Caco-2 (cell line): ENCODE measurements around the gene ADAMTSL2. TPM values are rescaled to one million over a fixed set of nuclear protein-coding genes. Genes with fewer than 3 reads are reported as not detected.
A peak's percentile ranks its signal among the peaks of the same experiment; 100 is the strongest.

Source experiments
- Bru-seq: library from RNA; stranded (reverse); fragments of 400-500 nt; gene quantifications from one replicate; lab custom pipeline; 2021; lab: Mats Ljungman, UMichigan
- BruChase-seq, 2 experiments: library from RNA; stranded (reverse); fragments of 400-500 nt; gene quantifications; one replicate each; lab custom pipeline; 2021; lab: Mats Ljungman, UMichigan
- BruUV-seq: library from RNA; stranded (reverse); fragments of 400-500 nt; replicated peaks from 2 replicates; lab custom pipeline; 2021; lab: Mats Ljungman, UMichigan
- CTCF ChIA-PET: fragments of 300-600 bp; sonication (Branson Sonifier 250); formaldehyde crosslinking; loops from one replicate; lab custom pipeline; 2022; ENCODE audit warnings: antibody characterized with exemption; lab: Charles Lee
- POLR2A ChIA-PET: fragments of 300-600 bp; sonication (Branson Sonifier 250); formaldehyde crosslinking; loops from one replicate; lab custom pipeline; 2022; ENCODE audit warnings: antibody characterized with exemption; lab: Charles Lee
- DNase-seq, 2 experiments: peaks; one replicate each; pipeline versions ENCODE4 v3.0.0 to v3.0.0-alpha.2; 2020 to 2022
- H3K27me3 ChIP-seq: replicated peaks from 2 replicates; pipeline ENCODE4 v1.6.0; 2011; ENCODE audit warnings: low read length; ENCODE audit not compliant: control insufficient read depth, insufficient read depth
- H3K36me3 ChIP-seq: 2 replicates; pipeline ENCODE4 v1.5.1; 2011; ENCODE audit warnings: low read length; ENCODE audit not compliant: control insufficient read depth, insufficient read depth
- H3K4me1 ChIP-seq: fragments of 250-450 bp; sonication (Bioruptor Pico); 2 replicates; pipeline ENCODE4 v1.5.1; 2020; ENCODE audit warnings: mild to moderate bottlenecking
- H3K4me3 ChIP-seq: 2 replicates; pipeline ENCODE4 v1.5.1; 2011; ENCODE audit warnings: low read depth, mild to moderate bottlenecking, control low read depth, low read length
- H3K9me3 ChIP-seq: fragments of 250-450 bp; sonication (Bioruptor Pico); 2 replicates; pipeline ENCODE4 v1.5.1; 2020; ENCODE audit warnings: mild to moderate bottlenecking, moderate library complexity
- H3K27ac Mint-ChIP-seq: one replicate; pipeline ENCODE4 v1.8.0; 2022; ENCODE audit warnings: mixed read lengths; ENCODE audit not compliant: unreplicated experiment
- H3K27me3 Mint-ChIP-seq: one replicate; pipeline ENCODE4 v1.8.0; 2022; ENCODE audit warnings: mixed read lengths; ENCODE audit not compliant: insufficient read depth, unreplicated experiment
- H3K36me3 Mint-ChIP-seq: one replicate; pipeline ENCODE4 v1.8.0; 2022; ENCODE audit warnings: mild to moderate bottlenecking, mixed read lengths; ENCODE audit not compliant: insufficient read depth, unreplicated experiment
- H3K4me1 Mint-ChIP-seq: one replicate; pipeline ENCODE4 v1.8.0; 2022; ENCODE audit warnings: low read depth, mixed read lengths; ENCODE audit not compliant: unreplicated experiment
- H3K4me3 Mint-ChIP-seq: one replicate; pipeline ENCODE4 v1.8.0; 2022; ENCODE audit warnings: mild to moderate bottlenecking, moderate library complexity, mixed read lengths; ENCODE audit not compliant: unreplicated experiment
- H3K9me3 Mint-ChIP-seq: one replicate; pipeline ENCODE4 v1.8.0; 2022; ENCODE audit warnings: mixed read lengths; ENCODE audit not compliant: unreplicated experiment
- intact Hi-C: fragments of 100-400 bp; cut with micrococcal nuclease; formaldehyde crosslinking; loops from one replicate; pipeline ENCODE4 v1.10.0; 2022; ENCODE audit not compliant: unreplicated experiment
- long read RNA-seq: library from polyadenylated mRNA; stranded (forward); transcript quantifications from one replicate; pipeline ENCODE4 v2.0.0, GENCODE V29; 2022
- total RNA-seq: library from RNA; stranded (reverse); gene quantifications from 2 replicates; pipeline ENCODE4 v1.2.3, GENCODE V29; 2022
- TF ChIP-seq, protein P1 (sequence below), 2 experiments: fragments of 200-600 bp in 1 of 2; IDR thresholded peaks; 1 replicate in 1 of 2; 2 replicates in 1 of 2; pipeline versions ENCODE4 v1.5.1 to v1.8.0; 2011 to 2022; ENCODE audit warnings: antibody characterized with exemption in 1 of 2, control low read depth in 1 of 2, inconsistent platforms in 1 of 2, low read depth in 1 of 2, low read length in 1 of 2, mild to moderate bottlenecking in 1 of 2, moderate library complexity in 1 of 2; ENCODE audit not compliant: insufficient read depth in 1 of 2, severe bottlenecking in 1 of 2, unreplicated experiment in 1 of 2

Gene ADAMTSL2
- 0.46 and 0.68 TPM in 2 replicates for total RNA-seq
- percentile 13 among the genes with signal in this experiment for Bru-seq, nascent RNA
- BruChase-seq, experiment 1, labeled RNA remaining after a 2-hour chase: percentile 15 among the genes with signal in this experiment
- BruChase-seq, experiment 2, labeled RNA remaining after a 6-hour chase: percentile 15 among the genes with signal in this experiment
- long read RNA-seq: 0 reads

DNA sequence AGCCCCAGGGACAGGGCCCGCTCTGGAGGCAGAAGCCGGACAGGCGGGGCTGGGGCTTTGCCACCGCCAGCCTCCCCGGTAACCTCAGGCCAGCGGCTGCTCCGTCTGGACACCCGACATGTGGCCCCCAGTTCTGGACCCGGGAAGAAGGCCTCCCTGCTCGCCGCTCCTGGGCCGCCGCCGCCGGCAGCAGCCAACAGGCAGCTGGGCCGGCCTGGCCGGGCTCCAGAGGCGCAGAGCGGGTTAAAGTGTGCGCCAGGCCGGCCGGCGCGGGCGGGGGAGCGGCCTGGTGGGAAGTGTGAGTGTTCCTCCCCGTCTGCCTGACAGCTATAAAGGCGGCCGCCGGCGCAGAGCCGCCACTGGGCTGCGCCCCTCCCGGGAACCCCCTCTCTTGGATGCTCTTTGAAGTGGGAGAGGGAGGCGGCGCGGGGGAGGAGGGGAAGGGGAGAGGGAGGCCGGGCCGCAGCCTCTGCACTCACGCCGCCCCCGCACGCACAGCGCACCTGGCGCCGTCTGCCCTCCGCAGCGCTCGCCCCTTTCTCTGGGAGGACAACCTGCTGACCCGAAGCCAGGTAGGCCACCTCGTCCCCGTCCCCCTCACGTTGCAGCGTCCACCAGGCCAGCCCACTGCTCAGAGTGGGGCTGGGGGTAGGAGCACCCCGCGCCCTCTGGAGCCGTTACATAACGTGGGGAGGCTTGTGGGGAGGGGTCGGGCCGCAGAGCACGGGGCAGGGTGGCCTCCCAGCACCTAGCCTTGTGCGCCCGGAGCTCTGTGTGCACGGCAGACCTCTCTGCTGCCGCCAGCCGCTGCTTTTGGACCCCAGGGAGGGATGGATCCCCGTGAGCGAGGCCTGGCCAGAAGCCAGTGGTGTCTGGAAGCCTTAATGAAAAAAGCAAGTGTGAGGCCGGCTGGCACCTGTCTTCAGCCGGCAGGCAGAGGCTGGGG lies at the start of gene ADAMTSL2:
TSS of gene ADAMTSL2 (plus strand) at position 359 of the 946 bp plus-strand sequence. CDS start 2,009 bp downstream, outside the sequence.
- no peaks in the 10 kb centered on the region for H3K4me1 Mint-ChIP-seq
- Histone ChIP-seq H3K4me3 (peak within 1 kb of the TSS; percentile 20), H3K36me3 (no peaks in the 10 kb centered on the region), H3K4me1 (peaks cover 5% of the 10 kb centered on the region; the same call in 1 of the 2 replicates), H3K9me3 (no peaks in the 10 kb centered on the region), H3K27me3 (no peaks in the 10 kb centered on the region)
- H3K27ac Mint-ChIP-seq: no peak within 1 kb of the TSS
- H3K27me3 Mint-ChIP-seq: no peaks in the 10 kb centered on the region
- peak in 1 of 2 experiments; percentile 37 for DNase-seq
- ChIA-PET CTCF (no interaction called here), POLR2A (no interaction called here)
- TF ChIP-seq, protein P1, sequence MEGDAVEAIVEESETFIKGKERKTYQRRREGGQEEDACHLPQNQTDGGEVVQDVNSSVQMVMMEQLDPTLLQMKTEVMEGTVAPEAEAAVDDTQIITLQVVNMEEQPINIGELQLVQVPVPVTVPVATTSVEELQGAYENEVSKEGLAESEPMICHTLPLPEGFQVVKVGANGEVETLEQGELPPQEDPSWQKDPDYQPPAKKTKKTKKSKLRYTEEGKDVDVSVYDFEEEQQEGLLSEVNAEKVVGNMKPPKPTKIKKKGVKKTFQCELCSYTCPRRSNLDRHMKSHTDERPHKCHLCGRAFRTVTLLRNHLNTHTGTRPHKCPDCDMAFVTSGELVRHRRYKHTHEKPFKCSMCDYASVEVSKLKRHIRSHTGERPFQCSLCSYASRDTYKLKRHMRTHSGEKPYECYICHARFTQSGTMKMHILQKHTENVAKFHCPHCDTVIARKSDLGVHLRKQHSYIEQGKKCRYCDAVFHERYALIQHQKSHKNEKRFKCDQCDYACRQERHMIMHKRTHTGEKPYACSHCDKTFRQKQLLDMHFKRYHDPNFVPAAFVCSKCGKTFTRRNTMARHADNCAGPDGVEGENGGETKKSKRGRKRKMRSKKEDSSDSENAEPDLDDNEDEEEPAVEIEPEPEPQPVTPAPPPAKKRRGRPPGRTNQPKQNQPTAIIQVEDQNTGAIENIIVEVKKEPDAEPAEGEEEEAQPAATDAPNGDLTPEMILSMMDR (IDR thresholded peaks at IDR 0.05; ENCODE audit: insufficient read depth in 1 of 2, low read depth in 1 of 2, low read length in 1 of 2, severe bottlenecking in 1 of 2, unreplicated experiment in 1 of 2): no peak
- peak within 1 kb of the TSS; percentile 14 for H3K4me3 Mint-ChIP-seq
- intact Hi-C loops: loop anchor here (5.0 kb wide), 1 partner anchor 43 kb away; no protein-coding TSS in a partner anchor
- no peaks in the 10 kb centered on the region for H3K9me3 Mint-ChIP-seq
- H3K36me3 Mint-ChIP-seq: no peaks in the 10 kb centered on the region
- no TSS peak for BruUV-seq

DNA sequence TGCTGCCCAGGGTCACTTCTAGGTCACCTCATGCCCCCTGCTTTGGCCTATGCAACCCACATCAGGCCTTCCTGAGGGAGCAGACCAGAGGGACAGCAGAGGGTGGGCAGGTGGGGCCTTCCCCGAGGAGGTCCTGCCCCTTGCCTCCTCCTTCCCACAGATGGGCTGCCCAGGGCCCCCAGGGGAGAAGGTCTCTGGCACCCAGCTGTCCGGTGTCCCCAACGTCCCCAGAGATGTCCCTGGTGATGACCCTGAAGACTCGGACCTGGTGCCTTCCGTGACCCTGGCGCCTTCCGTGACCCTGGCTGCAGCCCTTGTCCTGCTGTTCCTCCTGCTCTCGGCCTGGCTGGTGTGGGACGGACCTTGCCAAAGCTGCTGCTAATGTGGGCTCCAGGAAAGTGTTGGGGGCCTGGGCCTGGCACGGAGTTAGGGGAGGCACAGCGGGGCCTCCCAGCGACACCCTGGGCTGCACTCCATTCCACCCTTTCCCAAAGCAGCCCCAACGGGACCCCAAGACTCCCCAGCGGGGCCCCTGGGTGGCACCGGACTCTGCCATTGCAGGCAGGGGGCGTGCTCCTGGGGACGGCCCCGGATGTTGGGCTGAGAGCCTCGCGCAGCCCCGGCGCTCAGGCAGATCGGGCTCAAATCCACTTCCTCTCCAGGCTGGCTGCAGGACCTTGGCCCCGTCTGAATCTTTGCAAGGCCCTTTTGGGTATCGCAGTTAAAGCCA lies 48.8 kb upstream of the ADAMTSL2 start:
- Mint-ChIP-seq H3K27ac (no peak overlapping the region), H3K4me1 (peaks cover 7% of the 10 kb centered on the region), H3K4me3 (no peak overlapping the region), H3K9me3 (no peaks in the 10 kb centered on the region), H3K36me3 (no peaks in the 10 kb centered on the region), H3K27me3 (peaks cover 3% of the 10 kb centered on the region)
- DNase-seq: no peak
- Histone ChIP-seq H3K4me3 (no peak overlapping the region), H3K9me3 (no peaks in the 10 kb centered on the region), H3K4me1 (peaks cover 11% of the 10 kb centered on the region; the same call in 1 of the 2 replicates), H3K27me3 (no peaks in the 10 kb centered on the region), H3K36me3 (no peaks in the 10 kb centered on the region)
- BruUV-seq: no TSS peak
- TF ChIP-seq, protein P1 (IDR thresholded peaks at IDR 0.05; ENCODE audit: insufficient read depth in 1 of 2, low read depth in 1 of 2, low read length in 1 of 2, severe bottlenecking in 1 of 2, unreplicated experiment in 1 of 2): no peak
- CTCF ChIA-PET: interaction anchor here (0.6 to 3.2 kb wide), 11 partner anchors 12 to 463 kb away, joined by 3 to 18 read pairs (median 5); partner anchors contain the start of genes CACFD1, SURF1 and SURF2
- POLR2A ChIA-PET: no interaction called here
- intact Hi-C loops: loop anchor here (1.0 to 5.0 kb wide), 4 partner anchors 29 to 298 kb away; no protein-coding TSS in a partner anchor
